HG03066 (cell line): ENCODE measurements around the gene ZMYND8.

Source experiments
- ATAC-seq: cut with Tn5 transposase; IDR thresholded peaks from one replicate; pipeline ENCODE4 v1.9.1; 2021; ENCODE audit warnings: low read depth; ENCODE audit not compliant: unreplicated experiment

Gene ZMYND8

DNA sequence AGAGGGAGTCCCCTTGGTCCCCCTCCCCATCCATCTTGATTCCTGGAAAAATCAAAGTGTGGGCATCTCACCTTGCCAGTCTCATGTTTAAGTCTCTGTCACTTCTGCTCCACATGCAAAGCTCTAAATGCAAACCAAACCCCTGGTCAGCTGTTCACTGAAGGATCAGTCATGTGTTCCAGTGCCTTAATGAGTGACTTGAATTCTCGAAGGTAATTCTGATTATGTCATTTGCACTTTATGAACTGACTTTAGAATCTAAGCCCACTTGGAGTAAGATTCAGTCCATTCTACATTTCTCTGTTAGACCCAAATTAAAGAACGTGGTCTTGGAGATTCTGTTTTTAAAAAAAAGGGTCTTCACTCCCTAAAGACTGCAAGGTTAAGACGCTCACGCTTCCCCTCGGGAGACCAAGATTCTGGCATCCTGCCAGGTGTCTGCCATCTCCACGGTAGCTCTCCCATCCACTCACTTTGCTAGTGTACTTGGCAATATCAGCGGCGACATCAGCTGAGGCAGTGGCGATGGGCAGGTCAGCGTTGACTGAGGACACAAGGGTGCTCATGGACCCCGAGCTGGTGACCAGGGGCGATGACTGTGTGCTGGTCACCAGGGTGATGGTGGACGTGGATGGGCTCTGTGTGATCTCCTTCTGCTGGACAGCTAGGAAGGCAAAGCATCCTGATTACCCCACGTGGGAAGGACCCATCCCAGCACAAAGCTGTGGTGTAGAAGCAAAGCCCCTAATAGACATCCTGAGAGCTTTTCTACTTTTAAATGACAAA lies 120.5 kb downstream of the ZMYND8 start:
- no peak for ATAC-seq

DNA sequence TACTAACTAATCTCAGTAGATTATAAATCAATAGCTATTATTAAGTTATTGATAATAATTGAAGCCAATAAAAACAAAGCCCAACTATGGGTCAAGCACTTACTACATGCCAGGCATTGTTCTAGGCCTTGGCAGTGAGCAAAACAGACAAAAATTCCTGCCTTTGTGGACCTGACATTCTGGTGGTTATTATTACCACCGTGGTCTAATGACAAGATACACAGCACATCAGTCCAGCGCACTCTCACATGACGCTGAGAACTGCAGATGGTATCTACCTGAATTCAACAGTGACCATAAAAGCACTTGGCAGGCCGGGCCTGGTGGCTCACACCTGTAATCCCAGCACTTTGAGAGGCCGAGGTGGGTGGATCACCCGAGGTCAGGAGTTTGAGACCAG lies 121.4 kb downstream of the ZMYND8 start:
- ATAC-seq, result no peak

DNA sequence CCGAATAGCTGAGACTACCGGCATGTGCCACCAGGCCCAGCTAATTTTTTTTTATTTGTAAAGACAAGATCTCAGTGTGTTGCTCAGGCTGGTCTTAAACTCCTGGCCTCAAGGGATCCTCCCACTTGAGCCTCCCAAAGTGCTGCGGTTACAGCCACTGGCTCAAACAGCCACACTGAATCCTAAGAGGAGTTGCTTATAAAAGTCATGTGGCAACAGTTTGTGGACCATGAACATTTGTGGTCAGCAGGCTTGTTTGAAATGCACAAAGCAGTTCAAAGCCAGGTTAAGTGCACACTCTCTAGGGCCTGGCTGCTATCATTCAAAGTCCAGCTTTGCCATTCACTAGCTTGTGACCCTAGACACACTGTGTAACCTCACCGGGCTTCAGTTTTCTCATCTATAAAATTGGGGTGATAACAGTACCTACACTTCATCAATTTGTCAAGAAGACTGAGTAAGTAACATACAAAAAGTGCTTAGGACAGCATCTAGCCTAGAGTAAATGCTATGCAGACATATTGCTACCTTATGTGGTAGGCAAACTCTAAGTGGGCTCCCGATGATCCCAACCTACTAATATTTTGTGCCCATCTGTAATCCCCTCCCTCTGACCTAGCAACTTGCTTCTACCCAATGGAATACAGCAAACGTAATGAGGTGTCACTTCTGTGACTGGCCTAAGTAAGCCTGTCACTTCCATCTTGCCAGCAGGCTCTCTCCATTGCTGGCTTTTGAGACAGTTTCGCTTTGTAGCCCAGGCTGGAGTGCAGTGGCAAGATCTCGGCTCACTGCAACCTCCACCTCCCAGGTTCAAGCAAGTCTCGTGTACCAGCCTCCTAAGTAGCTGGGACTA lies 122.9 kb downstream of the ZMYND8 start:
- ATAC-seq, result no peak

DNA sequence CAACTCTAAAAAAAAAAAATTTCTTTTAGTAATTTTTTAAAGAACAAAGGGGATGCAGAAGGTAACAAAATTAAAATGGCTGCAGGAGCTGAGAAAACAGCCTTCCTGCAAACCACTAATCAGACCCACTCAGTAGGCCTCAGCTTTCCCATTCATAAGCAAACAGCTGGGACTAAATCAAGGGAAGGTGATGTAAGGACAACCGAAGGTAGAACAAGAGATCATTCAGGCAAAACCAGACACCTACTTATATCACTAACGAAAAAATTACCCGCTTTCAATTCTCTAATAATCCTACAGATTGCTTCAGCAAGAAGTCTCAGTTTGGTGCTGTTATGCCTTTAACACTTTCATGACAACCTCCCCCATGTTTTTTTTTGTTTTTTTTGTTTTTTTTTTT lies 124.0 kb downstream of the ZMYND8 start:
- no peak for ATAC-seq

DNA sequence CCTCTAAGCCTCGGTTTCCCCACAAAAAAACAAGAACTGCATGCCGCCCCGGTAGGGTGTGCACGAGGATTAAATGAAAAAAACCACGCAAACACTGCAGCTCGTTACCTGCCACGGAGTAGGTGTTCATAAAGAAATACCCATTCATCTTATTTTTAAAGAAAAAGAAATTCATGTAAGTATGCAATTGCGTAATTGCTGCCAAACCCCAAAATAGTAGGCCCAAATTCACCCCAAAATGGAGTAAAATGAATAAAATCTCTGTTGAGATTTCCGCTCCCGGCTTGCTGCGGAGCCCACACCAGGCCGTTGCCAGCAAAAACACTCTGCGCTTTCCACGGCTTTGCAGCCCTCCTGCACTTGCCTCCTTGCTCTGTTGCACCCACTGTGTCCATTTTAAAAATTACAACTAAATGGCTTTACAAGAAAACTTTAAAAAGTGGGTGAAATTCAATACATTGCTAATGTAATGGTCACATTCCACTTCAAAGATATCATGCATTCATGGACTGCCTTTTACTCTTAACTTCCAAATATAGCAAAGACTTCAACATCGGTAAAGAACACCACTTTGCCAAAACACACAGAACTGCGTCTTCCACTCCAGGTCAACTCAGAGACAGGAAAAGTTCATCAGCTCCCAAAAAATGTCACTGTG lies 125.0 kb downstream of the ZMYND8 start:
- ATAC-seq, result no peak

DNA sequence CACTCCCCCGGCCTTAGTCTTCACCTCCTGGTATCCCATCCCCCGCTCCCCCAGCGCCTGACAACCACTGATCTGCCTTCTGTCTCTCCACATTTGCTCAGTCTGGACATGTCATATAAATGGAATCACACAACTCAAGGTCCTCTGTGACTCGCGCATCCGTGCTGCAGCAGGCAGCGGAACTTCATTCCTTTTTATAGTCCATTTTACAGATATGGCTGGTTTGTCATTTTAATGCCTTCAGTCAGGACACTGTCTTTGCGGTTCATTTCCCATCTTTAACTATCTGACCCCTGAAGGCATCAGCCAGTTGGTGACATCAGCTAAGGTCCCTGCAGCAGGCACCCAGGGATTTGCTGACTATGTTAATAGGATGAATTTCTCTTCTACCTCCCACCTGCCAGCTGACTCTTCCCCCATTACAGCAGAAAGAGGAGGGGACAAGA lies 125.7 kb downstream of the ZMYND8 start:
- no peak for ATAC-seq

DNA sequence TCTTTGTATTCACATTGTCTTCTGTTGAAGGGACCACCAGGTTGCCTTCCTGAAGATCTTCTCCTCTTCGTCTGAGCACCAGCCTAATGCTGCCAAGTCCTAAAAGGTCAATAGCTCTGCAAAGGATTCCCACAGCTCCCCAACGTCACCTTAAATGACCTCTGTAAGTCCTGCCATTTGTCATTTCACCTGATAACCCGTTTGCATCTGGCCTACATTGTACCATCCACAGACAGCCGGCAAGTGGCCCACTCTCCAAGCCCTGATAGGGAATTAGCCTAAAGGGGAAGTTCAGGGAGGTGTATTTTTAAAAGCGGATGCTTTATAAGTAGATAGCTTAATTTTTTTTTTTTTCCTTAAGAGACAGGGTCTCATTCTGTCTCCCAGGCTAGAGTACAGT lies 127.8 kb downstream of the ZMYND8 start:
- no peak for ATAC-seq

DNA sequence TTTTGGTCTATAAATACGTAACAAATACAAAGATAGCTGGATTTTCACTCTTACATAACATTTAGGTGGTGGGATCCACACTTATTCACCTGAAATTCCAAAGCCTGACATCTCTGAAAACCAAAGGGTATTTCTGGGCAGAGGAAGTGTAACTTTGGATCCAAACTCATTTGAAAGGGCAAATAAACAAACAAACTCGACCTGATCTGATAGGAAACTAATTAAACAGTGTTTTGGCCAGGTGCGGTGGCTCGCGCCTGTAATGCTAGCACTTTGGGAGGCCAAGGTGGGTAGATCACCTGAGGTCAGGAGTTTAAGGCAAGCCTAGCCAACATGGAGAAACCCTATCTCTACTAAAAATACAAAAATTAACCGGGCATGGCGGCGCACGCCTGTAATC lies 128.9 kb downstream of the ZMYND8 start:
- no peak for ATAC-seq

DNA sequence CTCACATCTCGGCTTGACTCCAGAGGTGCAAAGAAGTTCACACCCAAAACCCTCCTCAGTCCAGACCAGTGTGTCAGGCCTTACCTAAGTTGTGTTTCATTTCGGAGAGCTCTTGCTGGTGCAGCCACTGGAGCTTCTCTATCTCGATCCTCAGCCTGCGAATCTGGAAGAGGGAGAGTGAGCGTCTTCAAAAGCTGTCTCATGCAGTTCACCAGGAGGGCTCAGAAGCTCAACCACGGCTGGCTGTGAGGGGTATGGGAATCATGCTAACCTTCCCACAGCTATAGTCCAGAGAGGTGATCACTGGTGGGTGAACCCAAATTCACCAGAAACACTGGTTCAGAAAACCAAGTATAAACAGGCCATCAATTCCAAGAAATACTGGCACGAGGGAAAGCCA lies 129.4 kb downstream of the ZMYND8 start:
- no peak for ATAC-seq

DNA sequence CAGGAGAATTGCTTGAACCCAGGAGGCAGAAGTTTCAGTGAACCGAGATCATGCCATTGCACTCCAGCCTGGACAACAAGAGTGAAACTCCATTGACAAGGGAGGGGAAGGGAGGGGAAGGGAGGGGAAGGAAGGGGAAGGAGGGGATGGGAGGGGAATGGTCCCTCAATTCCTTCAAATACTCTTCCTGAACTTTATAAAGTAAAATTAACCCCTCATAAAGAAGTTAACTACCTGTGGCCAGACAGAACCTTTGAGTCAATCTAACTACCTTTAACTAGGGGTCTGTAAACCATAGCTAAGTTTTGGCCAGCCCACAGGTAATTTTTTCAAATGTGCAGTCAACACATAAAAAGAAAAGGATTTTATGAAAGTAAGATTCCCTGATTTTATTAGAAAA lies 131.0 kb downstream of the ZMYND8 start:
- ATAC-seq, result no peak

DNA sequence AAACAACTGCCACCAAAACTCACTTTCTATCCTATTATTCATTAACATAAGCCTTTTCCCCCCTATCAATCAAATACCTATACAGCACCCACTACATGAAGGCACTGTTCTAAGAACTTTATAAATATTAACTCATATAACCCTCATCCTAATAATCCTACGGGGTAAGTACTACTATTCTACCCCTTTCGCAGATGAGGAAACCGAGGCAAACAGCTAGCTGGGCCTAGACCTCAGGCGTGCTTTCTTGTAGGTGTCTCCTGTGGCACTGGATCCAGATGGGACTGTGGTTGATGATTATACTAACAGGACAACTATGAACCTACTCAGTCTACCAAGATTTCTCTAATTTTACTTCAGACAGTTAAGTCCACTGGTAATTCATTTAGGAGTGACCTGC lies 131.6 kb downstream of the ZMYND8 start:
- ATAC-seq, result no peak

DNA sequence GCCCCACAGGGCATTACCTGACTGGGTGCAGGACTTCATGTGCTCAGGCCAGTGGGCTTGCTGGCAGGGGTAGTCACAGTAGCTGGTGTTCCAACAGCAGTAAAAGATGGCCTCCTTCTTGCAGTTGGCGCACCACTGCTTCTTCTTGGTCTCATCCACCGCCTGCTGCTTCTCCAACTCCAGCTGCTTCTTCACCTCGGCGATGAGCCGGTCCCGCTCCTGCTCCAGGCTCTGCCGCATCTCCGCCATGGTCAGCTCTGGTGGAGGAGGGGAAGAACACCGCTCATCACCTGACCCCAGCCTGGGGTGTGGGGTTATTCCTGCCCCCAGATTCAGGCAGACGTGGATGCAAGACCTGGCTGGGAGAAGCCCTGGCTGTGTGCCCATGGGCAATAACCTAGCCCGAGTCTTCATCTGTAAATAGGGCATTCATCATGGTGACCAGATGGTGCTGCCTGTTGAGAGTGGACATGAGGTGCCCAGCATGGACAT lies 132.2 kb downstream of the ZMYND8 start:
- ATAC-seq, result no peak

DNA sequence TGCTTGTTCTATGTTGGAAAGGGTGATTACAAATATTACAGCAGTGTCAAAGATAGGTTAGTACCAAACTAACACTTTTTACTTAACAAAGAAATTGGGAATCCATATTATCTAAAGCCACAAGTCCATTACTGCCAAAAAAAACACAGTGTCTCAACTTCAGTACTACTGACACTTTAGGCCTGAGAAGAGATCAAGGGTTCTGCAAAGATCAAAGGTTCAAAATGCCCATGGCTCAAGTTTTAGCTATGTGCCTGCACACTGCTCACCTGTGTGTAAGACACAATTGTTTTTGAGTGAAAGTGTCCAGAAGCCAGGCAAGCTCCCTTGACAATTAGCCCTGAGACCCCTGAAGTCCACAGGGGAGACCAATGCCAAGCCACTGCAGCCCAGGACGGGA lies 132.6 kb downstream of the ZMYND8 start:
- no peak for ATAC-seq

DNA sequence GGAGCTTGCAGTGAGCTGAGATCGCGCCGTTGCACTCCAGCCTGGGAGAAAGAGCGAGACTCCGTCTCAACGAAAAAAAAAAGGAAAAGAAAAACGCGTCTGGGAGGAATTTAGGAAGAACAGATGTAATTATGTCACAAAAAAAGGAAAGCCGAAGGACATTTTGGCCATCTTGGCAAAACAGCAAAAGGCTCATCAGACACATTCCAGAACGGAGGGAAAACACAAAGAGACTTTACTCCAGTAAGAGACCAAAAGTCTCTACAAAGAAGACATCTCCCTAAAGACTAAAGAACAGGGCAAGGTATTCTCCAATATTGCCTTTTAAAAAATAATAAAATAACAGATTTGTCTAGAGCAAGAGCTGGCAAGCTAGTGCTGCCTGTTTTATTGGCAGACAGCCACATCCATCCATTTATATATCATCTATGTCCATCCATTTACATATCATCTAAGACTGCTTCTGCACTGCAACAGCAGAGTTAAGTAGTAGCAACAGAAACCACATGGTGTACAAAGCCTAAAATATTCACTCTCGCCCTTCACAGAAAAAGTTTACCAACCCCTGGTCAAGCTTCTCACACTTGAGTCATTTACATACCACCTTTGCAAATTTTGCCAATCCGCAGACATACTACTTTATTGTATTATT lies 133.9 kb downstream of the ZMYND8 start:
- no peak for ATAC-seq

DNA sequence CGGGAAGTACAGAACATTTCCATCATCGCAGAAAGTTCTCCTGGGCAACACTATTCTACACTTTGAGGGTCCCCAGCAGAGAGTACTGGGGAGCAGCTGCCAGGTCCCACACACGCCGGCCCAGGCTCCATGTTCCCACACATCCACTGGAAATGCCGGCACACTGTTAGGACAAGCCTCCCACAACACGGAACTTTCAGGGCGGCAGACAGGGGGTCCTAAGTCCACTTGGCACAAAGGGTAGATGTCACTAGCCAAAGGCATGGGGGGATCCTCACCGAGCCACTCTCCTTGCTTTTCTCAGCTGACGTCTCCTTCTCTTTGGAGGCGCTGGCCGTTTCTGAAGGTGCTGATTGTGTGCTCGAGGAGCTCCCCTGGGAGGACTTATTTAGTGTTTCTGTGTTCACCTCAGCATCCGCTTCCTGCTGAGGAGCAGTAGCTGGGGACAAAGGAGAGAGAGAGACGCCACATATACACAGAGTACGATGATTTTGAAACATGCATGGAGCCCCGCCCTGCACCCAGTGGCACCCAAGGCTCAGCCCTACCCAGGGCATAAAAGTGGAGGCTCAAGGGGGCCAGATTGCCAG lies 135.4 kb downstream of the ZMYND8 start:
- no peak for ATAC-seq

DNA sequence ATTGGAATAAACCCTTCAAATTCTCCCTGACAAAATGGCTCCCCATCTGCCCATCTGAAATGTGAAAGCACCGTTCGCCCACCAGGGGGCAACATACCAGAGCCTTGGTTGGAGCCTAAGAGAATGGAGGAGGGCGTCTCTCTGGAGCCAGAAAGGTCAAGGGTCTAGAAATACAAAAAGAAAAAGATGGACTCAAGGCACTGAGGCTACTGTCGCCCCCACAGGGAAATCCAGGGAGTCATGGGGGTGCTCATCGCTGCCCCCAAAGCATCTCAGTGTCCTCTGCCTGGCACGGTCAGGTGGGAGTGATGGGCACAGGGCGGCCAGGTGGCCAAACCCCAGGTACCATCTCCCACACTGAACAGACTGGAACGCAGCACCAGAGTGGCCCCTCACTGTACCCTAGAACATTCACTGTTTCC lies 136.3 kb downstream of the ZMYND8 start:
- ATAC-seq, result no peak

DNA sequence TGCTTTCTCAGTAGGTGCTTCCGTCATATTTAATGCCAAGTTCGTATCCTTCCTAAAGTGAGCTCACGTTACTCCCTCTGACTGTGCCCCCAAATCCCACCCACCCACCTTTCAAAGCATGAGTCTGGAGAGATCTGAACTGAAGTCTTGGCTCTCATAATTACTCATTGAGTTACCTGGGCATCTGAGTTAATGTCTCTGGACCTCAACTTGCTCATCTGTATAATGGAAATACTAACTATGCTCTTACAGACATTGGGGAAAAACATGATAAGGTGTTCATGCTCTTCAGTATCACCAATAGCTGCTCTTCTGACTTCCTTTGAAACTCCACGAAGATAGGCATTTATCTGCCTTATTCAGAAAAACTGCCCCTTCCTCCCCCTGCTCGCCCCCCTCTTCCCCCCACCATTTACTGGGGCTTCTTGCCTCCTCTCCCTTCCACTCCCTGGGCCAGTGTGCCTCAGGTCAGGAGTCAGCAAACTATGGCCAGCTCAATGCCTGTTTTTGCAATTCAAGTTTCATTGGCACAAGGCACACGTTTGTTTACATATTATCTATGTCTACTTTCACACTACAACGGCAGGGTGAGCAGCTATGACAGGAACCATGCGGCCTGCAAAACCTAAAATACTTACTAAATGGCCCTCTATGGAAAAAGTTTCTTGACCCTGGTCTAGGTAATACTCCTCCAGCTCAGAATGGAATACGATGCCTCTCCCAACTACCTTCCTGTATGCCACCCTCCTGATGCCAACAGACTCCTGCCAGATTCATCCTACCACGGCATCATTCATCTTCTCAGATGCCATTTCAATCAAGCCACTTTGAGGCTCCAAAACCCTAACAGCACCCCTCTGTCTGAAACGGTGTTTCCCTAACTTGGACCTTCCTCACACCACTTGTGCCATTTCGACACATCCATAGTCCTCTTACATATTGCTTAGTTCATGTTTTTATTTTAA lies 138.7 kb downstream of the ZMYND8 start:
- ATAC-seq, result no peak

DNA sequence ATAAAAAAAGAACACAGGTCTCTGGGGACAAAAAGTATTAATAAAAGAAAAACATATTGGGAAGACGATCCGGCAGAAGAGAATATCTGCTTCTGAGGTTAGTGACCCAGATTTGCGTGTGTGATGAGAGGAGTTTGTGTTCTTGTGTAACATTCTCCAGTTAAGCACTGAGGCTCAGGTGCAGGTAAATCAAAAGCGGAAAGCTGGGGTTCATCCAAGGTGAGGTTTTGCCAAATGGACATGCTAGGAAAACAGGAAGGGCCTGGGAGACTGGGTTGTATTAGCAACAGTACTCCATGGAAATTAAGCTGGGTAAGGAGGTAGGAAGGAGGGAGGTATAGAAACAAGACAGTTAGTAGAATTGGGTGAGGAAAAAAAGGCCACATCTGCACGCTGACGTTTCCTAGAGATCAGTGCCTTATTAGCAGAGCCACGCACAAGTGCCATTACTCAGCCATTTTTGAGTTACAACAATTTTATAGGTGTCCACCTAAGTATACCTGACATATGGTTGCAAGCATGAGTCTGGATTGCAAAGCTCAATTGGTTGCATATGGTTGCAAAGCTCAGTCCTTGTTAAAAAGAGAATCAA lies 139.6 kb downstream of the ZMYND8 start:
- no peak for ATAC-seq
